K562 (cell line): Measurements from ENCODE around the gene HPCAL1. TPM values are rescaled to one million over a fixed set of nuclear protein-coding genes. Genes with fewer than 3 reads are reported as not detected.

Experiments
- AFF1 ChIP-seq, 2 experiments: fragments of 450-650 bp; IDR thresholded peaks; 2 replicates each; pipeline ENCODE4 v1.6.1; 2018; ENCODE audit warnings: mild to moderate bottlenecking in 2 of 2, low read depth in 1 of 2; ENCODE audit not compliant: partially characterized antibody in 2 of 2
- ASH1L ChIP-seq: fragments of 450-650 bp; IDR thresholded peaks from 2 replicates; pipeline ENCODE4 v1.6.1; 2018; ENCODE audit warnings: borderline replicate concordance, mild to moderate bottlenecking, low read depth; ENCODE audit not compliant: partially characterized antibody
- CREM ChIP-seq: IDR thresholded peaks from 2 replicates; pipeline ENCODE4 v1.6.1; 2014; ENCODE audit warnings: antibody characterized with exemption, low read depth
- EP300 ChIP-seq: IDR thresholded peaks from 2 replicates; pipeline ENCODE4 v1.6.1; 2012; ENCODE audit warnings: low read length, improper control_type of control experiment
- GATA2 ChIP-seq: sonication (generic); formaldehyde crosslinking; IDR thresholded peaks from 2 replicates; pipeline ENCODE4 v1.4.0; 2020; ENCODE audit warnings: mild to moderate bottlenecking, missing genetic modification reagents
- JUN ChIP-seq, 2 experiments: sonication (generic) in 1 of 2; formaldehyde crosslinking in 1 of 2; IDR thresholded peaks; 2 replicates each; pipeline versions ENCODE4 v1.6.1 to v1.8.0; 2012 to 2022; ENCODE audit warnings: borderline replicate concordance in 2 of 2, mild to moderate bottlenecking in 2 of 2, improper control_type of control experiment in 1 of 2, low read depth in 1 of 2, low read length in 1 of 2, missing genetic modification reagents in 1 of 2
- KDM4B ChIP-seq, 2 experiments: fragments of 450-650 bp in 1 of 2; sonication (generic) in 1 of 2; IDR thresholded peaks; 2 replicates each; pipeline ENCODE4 v1.6.1; 2016 to 2017; ENCODE audit warnings: borderline replicate concordance in 2 of 2, antibody characterized with exemption in 1 of 2, low read depth in 1 of 2, mild to moderate bottlenecking in 1 of 2
- NCOR1 ChIP-seq: fragments of 450-650 bp; IDR thresholded peaks from 2 replicates; pipeline ENCODE4 v1.6.1; 2016; ENCODE audit warnings: mild to moderate bottlenecking, moderate library complexity
- PRMT5 ChIP-seq: sonication (generic); formaldehyde crosslinking; IDR thresholded peaks from 2 replicates; pipeline ENCODE4 v1.5.0; 2020; ENCODE audit warnings: missing genetic modification reagents
- RBFOX2 ChIP-seq: fragments of 200-400 bp; formaldehyde crosslinking; IDR thresholded peaks from 2 replicates; pipeline ENCODE4 v1.6.1; 2017; ENCODE audit warnings: low read depth, mild to moderate bottlenecking, low read length, moderate library complexity
- SETDB1 ChIP-seq: IDR thresholded peaks from one replicate; pipeline ENCODE4 v1.6.1; 2012; ENCODE audit warnings: low read length, control low read depth, inconsistent platforms
- SMAD3 ChIP-seq: fragments of 450-650 bp; formaldehyde crosslinking; conservative IDR thresholded peaks from 2 replicates; pipeline ENCODE4 v1.4.0; 2020; ENCODE audit warnings: mild to moderate bottlenecking
- TFAP4 ChIP-seq: sonication (generic); formaldehyde crosslinking; IDR thresholded peaks from 2 replicates; pipeline ENCODE4 v1.8.0; 2022; ENCODE audit warnings: missing genetic modification reagents, mild to moderate bottlenecking, moderate library complexity, borderline replicate concordance
- VEZF1 ChIP-seq: fragments of 200-800 bp; sonication (Bioruptor generic); IDR thresholded peaks from 2 replicates; pipeline ENCODE4 v1.6.1; 2017; ENCODE audit warnings: missing genetic modification characterization, missing compliant biosample characterization
- ZNF146 ChIP-seq: IDR thresholded peaks from one replicate; pipeline ENCODE4 v1.6.1; 2018; ENCODE audit warnings: missing compliant biosample characterization; ENCODE audit not compliant: unreplicated experiment
- ZNF551 ChIP-seq: fragments of 250-450 bp; sonication (Bioruptor Pico); IDR thresholded peaks from 2 replicates; pipeline ENCODE4 v1.5.0; 2021; ENCODE audit warnings: mild to moderate bottlenecking, moderate library complexity
- polyA plus RNA-seq, 8 experiments: library from polyadenylated mRNA; depleted of rRNA in 4 of 8; stranded (reverse) in 5 of 8; unstranded in 3 of 8; fragments of >200 nt; fragmentation: Nextera tagmentation in 2 of 8; fragmentation: Illumina TruSeq in 1 of 8; extraction: Ambion mirVana in 2 of 8; extraction: Trizol in 1 of 8; gene quantifications; 2 replicates each; pipeline versions ENCODE4 v1.2.1 to v1.2.3, GENCODE V29; 2011 to 2014; ENCODE audit warnings: inconsistent platforms in 1 of 8, missing spikeins in 1 of 8
- total RNA-seq, 7 experiments: library from RNA; depleted of rRNA in 6 of 7; stranded (reverse); fragments of >200 nt in 6 of 7; fragmentation: Illumina TruSeq in 2 of 7; extraction: Trizol in 2 of 7; gene quantifications; 2 replicates each; pipeline versions ENCODE4 v1.2.1 to v1.2.3, GENCODE V29; 2011 to 2021; ENCODE audit warnings: low replicate concordance in 1 of 7
- TF ChIP-seq, protein P1 (sequence below), 2 experiments: IDR thresholded peaks; 2 replicates each; pipeline ENCODE4 v1.6.1; 2011; ENCODE audit warnings: borderline replicate concordance in 1 of 2, control low read depth in 1 of 2, low read depth in 1 of 2, low read length in 1 of 2, mild to moderate bottlenecking in 1 of 2, mixed read lengths in 1 of 2, moderate library complexity in 1 of 2; ENCODE audit not compliant: insufficient read depth in 1 of 2, insufficient read length in 1 of 2, poor library complexity in 1 of 2, severe bottlenecking in 1 of 2; ENCODE audit errors: extremely low read depth in 1 of 2

The HPCAL1 gene
- total and polyA plus RNA-seq, 9 of the 15 experiments (the other 6 are each of a cell fraction or from before 2014, with no cell fraction given) = 2.7 to 65.5 (median 23.9) TPM

GRCh38 chr2:10254373-10255188 is 48.1 kb upstream of the HPCAL1 start (continued):
- peak; percentile 35; the same call in 1 of the 2 replicates for TF ChIP-seq VEZF1 (CRISPR knock-in tag)
- TF ChIP-seq, protein P1, sequence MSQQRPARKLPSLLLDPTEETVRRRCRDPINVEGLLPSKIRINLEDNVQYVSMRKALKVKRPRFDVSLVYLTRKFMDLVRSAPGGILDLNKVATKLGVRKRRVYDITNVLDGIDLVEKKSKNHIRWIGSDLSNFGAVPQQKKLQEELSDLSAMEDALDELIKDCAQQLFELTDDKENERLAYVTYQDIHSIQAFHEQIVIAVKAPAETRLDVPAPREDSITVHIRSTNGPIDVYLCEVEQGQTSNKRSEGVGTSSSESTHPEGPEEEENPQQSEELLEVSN (IDR thresholded peaks at IDR 0.05; ENCODE audit: borderline replicate concordance in 1 of 2, extremely low read depth in 1 of 2, insufficient read depth in 1 of 2, insufficient read length in 1 of 2, low read depth in 1 of 2, low read length in 1 of 2, poor library complexity in 1 of 2, severe bottlenecking in 1 of 2) = peak in 1 of 2 experiments; percentile 17
- TF ChIP-seq NCOR1 = no peak
- no peak for TF ChIP-seq SMAD3 (CRISPR knock-in tag)
- no peak for TF ChIP-seq GATA2
- TF ChIP-seq ASH1L = no peak
- no peak for TF ChIP-seq AFF1 (IDR thresholded peaks at IDR 0.05; ENCODE audit: low read depth in 1 of 2, partially characterized antibody in 2 of 2)
- 0 out of 4 replicates have a peak, but pooled peaks of 1 of the 2 experiments have one; percentile 19 for TF ChIP-seq KDM4B (IDR thresholded peaks at IDR 0.05; ENCODE audit: borderline replicate concordance in 2 of 2, low read depth in 1 of 2)
- TF ChIP-seq ZNF146 (CRISPR knock-in tag) = no peak
- TF ChIP-seq ZNF551 (CRISPR knock-in tag) = no peak
- peak; percentile 17 for TF ChIP-seq CREM
- TF ChIP-seq SETDB1 = no peak
- TF ChIP-seq PRMT5 (CRISPR knock-in tag) = no peak
- TF ChIP-seq JUN (IDR thresholded peaks at IDR 0.05; ENCODE audit: borderline replicate concordance, low read depth, low read length) = no peak
- TF ChIP-seq JUN (CRISPR knock-in tag; IDR thresholded peaks at IDR 0.05; ENCODE audit: borderline replicate concordance) = no peak
- TF ChIP-seq TFAP4 = peak; percentile 78
- TF ChIP-seq EP300 = no peak; the same call in 1 of the 2 replicates
- TF ChIP-seq RBFOX2 = peak; percentile 8; the same call in 1 of the 2 replicates
